Sigmoid colon (tissue), 7 donors: ENCODE results near the gene SOCS6. TPM values are rescaled to one million over a fixed set of nuclear protein-coding genes. Genes with fewer than 3 reads are reported as not detected.

Experiments used
- DNase-seq: peaks from one replicate; pipeline ENCODE4 v3.0.0-alpha.2; 2019
- H3K27ac ChIP-seq, 4 donors: fragments of 200-600 bp; sonication (generic); one replicate each; pipeline ENCODE4 v1.5.1; 2016 to 2019; ENCODE audit warnings: mild to moderate bottlenecking in 1 of 4
- H3K27me3 ChIP-seq, 3 donors: fragments of 200-600 bp; sonication (generic); one replicate each; pipeline ENCODE4 v1.5.1; 2019; ENCODE audit warnings: mild to moderate bottlenecking in 1 of 3
- H3K36me3 ChIP-seq, 4 donors: fragments of 200-600 bp; sonication (generic); one replicate each; pipeline ENCODE4 v1.5.1; 2016 to 2019
- H3K4me1 ChIP-seq, 4 donors: fragments of 200-600 bp; sonication (generic); one replicate each; pipeline ENCODE4 v1.5.1; 2017 to 2019
- H3K4me3 ChIP-seq, 4 donors: fragments of 200-600 bp; sonication (generic); one replicate each; pipeline ENCODE4 v1.5.1; 2017 to 2019; ENCODE audit warnings: mild to moderate bottlenecking in 2 of 4, moderate library complexity in 1 of 4
- H3K9me3 ChIP-seq, 4 donors: fragments of 200-600 bp in 3 of 4; sonication (generic) in 3 of 4; one replicate each; pipeline versions ENCODE4 v1.5.1 to v1.6.1; 2013 to 2019
- EP300 ChIP-seq, 4 donors: sonication (generic); formaldehyde crosslinking; IDR thresholded peaks; one replicate each; pipeline ENCODE4 v1.6.1; 2017; ENCODE audit warnings: antibody characterized with exemption in 4 of 4
- POLR2A ChIP-seq, 2 donors: fragments of 450-650 bp; IDR thresholded peaks; one replicate each; pipeline ENCODE4 v1.6.1; 2016; ENCODE audit warnings: antibody characterized with exemption in 2 of 2, mild to moderate bottlenecking in 2 of 2, moderate library complexity in 2 of 2
- POLR2AphosphoS5 ChIP-seq, 4 donors: sonication (generic); formaldehyde crosslinking; IDR thresholded peaks; one replicate each; pipeline ENCODE4 v1.6.1; 2017; ENCODE audit warnings: antibody characterized with exemption in 4 of 4
- WGBS, 2 donors: extraction: QIAGEN DNeasy Blood & Tissue Kit; methylation state at CpG; one replicate each; pipeline ENCODE4 v1.1.7; 2013; 5-methylcytosine and 5-hydroxymethylcytosine counted together
- intact Hi-C: fragments of 100-400 bp; cut with DNase I; formaldehyde crosslinking; loops from one replicate; pipeline ENCODE4 v1.15.1; 2023
- polyA plus RNA-seq, 3 donors: library from polyadenylated mRNA; stranded (reverse); fragments of 200-250 nt; gene quantifications; one replicate each; pipeline ENCODE4 v1.2.3, GENCODE V29; 2013
- total RNA-seq, 4 donors: library from RNA; depleted of rRNA; stranded (reverse); fragments of >200 nt; gene quantifications; one replicate each; pipeline ENCODE4 v1.1.0, GENCODE V29; 2016
- TF ChIP-seq, protein P1 (sequence below), 4 experiments: fragments of 450-650 bp in 3 of 4; fragments of 200-600 bp in 1 of 4; IDR thresholded peaks; one replicate each; pipeline ENCODE4 v1.5.1; 2016 to 2019; ENCODE audit warnings: antibody characterized with exemption in 4 of 4, mild to moderate bottlenecking in 3 of 4, moderate library complexity in 2 of 4
- donor health status: healthy with polysubstance abuse.
- donor health status: Bipolar disorder and iron deficiency.
- donor health status: healthy.

SOCS6 gene
- total and polyA plus RNA-seq, 7 donors, result 11.4 to 23.9 (median 18.5) TPM

DNA sequence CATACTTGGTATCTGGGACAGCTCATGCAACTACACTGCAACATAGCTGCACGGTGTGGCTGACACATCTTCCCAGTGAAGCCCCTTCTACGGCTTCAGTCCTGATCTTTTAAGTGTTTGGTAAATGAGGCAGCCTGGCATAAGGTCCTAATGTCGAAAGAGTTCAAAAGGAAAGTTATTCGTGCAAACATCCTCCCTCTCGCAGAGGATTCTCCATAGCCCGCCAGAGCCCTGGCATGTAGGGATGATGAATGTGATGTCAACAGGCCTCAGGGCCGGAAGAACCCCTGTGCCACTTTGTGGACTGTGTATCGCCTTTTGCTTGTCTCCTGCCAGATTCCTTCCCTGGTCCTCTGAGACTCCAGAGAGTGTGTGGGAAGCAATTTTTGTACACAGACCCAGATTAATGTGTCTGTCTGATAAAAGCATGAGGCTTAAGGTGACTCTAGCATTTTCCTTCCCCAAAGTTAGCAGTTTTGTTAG lies 88.5 kb downstream of the SOCS6 start:
- H3K4me1 ChIP-seq, result no peaks in the 10 kb centered on the region
- intact Hi-C loops, result no loop called here
- H3K27me3 ChIP-seq, result no peaks in the 10 kb centered on the region
- 17 to 64% methylated on average over 8 of the region's 8 CpGs for WGBS, 2 donors
- no peaks in the 10 kb centered on the region for H3K36me3 ChIP-seq
- no peak overlapping the region for H3K4me3 ChIP-seq
- no peak for TF ChIP-seq EP300 (IDR thresholded peaks at IDR 0.05)
- TF ChIP-seq, protein P1, sequence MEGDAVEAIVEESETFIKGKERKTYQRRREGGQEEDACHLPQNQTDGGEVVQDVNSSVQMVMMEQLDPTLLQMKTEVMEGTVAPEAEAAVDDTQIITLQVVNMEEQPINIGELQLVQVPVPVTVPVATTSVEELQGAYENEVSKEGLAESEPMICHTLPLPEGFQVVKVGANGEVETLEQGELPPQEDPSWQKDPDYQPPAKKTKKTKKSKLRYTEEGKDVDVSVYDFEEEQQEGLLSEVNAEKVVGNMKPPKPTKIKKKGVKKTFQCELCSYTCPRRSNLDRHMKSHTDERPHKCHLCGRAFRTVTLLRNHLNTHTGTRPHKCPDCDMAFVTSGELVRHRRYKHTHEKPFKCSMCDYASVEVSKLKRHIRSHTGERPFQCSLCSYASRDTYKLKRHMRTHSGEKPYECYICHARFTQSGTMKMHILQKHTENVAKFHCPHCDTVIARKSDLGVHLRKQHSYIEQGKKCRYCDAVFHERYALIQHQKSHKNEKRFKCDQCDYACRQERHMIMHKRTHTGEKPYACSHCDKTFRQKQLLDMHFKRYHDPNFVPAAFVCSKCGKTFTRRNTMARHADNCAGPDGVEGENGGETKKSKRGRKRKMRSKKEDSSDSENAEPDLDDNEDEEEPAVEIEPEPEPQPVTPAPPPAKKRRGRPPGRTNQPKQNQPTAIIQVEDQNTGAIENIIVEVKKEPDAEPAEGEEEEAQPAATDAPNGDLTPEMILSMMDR (IDR thresholded peaks at IDR 0.05), result no peak
- no peaks in the 10 kb centered on the region for H3K9me3 ChIP-seq
- no peak overlapping the region for H3K27ac ChIP-seq
- no peak for DNase-seq

DNA sequence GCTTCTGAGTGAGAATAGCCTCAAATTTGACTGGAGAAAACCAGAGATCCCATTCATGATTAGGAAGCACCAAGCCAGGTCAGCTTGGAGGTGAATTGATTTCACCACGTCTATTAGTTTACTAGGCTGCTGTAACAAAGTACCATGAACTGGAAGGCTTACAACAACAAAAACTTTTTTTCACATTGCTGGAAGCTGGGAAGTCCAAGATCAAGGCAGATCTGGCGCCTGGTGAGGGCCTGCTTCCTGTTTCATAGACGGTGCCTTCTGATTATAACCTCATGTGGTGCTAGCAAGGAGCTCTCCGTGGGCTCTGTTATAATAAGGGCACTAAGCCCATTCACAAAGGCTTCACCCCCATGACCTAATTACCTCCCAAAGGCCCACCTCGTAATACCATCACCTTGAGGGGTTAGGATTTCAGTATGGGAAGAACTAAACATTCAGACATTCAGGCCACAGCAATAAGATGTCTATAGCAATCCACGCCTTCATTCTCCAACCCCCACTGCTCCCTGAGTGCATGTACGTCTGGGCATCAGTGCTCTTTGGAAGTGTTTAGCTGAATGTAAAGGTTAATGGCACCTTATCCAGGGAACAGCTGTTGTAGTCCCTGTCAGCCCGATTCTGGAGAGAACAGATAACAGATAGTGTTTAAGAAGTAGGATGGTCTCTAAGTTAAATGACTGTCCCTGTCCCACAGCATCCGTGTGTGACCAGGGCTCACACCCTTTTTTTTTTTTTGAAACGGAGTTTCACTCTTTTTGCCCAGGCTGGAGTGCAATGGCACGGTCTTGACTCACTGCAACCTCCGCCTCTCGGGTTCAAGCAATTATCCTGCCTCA lies 89.2 kb downstream of the SOCS6 start:
- Histone ChIP-seq H3K4me3 (no peak overlapping the region), H3K27me3 (no peaks in the 10 kb centered on the region), H3K27ac (no peak overlapping the region), H3K4me1 (no peaks in the 10 kb centered on the region), H3K36me3 (no peaks in the 10 kb centered on the region), H3K9me3 (no peaks in the 10 kb centered on the region)
- TF ChIP-seq POLR2A (IDR thresholded peaks at IDR 0.05), result no peak
- TF ChIP-seq EP300 (IDR thresholded peaks at IDR 0.05), result no peak
- TF ChIP-seq, protein P1 (IDR thresholded peaks at IDR 0.05), result no peak
- no peak for TF ChIP-seq POLR2AphosphoS5 (IDR thresholded peaks at IDR 0.05)
- no peak for DNase-seq
- WGBS, 2 donors, result 48 to 64% methylated on average over 13 of the region's 13 CpGs
- intact Hi-C loops, result no loop called here

Other genes starting within 250 kb of the SOCS6 start
- 10 to 100 TPM; 11.3 to 18.2 (median 15.2) TPM for gene RTTN, start 83.4 kb upstream of the SOCS6 start, total RNA-seq
- gene RTTN, start 83.4 kb upstream of the SOCS6 start, polyA plus RNA-seq, result 1 to 10 TPM; 1.4 to 5.2 (median 2.4) TPM